Heart left ventricle (tissue), 13 donors: Measurements from ENCODE around the gene KRT222.

ENCODE experiments used
- POLR2A ChIP-seq, 2 donors: fragments of 450-650 bp; IDR thresholded peaks; one replicate each; pipeline ENCODE4 v1.6.1; 2017; ENCODE audit warnings: antibody characterized with exemption in 2 of 2, mild to moderate bottlenecking in 2 of 2, moderate library complexity in 2 of 2
- TF ChIP-seq, protein P1 (sequence below), 12 donors: fragments of 200-600 bp; sonication (generic) in 4 of 12; IDR thresholded peaks; one replicate each; pipeline versions ENCODE4 v1.5.0 to v1.8.0; 2018 to 2022; ENCODE audit warnings: antibody characterized with exemption in 12 of 12, mild to moderate bottlenecking in 5 of 12
- donor health status: ischemic (EF 13 %, LVEDD 7.1; RV severe dilation, severe dysfunction).
- donor health status: DM: no; HTN: yes; CAD: no.
- donor health status: DM: no; HTN: no; CAD: no.
- donor health status: ischemic (EF 25% LVEDD 6.9; RV normal size, moderate dysfunction).
- donor health status: ischemic (EF 25% LVEDD 5.7; RV mildly dilated, moderate dysfunction).
- donor health status: ischemic (EF 35%, LVEDD 5.7; RV mildly dilated, moderate dysfunction).
- donor health status: nonischemic (EF 11% LVEDD 7.7; RV severe dilation, severe dysfunction).
- donor health status: DM: yes; HTN: yes; CAD: no.
- donor health status: PGD.
- donor health status: ischemic (EF 29% LVEDD 5.4; RV normal size, mild dysfunction).
- donor health status: nonischemic (EF 23%, LVEDD 6.1; RV moderate dilation, normal function).

DNA sequence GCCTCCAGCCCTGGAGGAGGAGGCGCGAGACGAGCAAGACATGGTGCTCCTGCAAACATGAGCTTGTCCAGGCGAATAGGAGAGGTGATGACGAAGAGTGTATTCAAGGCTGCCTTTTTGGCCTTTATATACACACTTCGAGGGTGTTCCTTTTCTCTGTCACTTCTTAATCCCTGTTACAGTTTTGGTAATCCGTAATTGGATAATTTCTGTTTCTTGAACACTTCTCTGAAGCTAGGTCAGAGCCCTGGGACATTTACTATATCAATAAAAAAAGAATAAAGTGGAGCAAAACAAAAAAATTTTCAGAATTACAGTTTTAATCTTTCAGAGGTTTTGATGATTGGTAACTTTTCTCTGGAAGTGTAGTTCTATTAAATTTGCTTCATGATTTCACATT lies 38.7 kb upstream of the KRT222 start, which contains the start of gene KRT24:
- TF ChIP-seq POLR2A (IDR thresholded peaks at IDR 0.05), result no peak
- TF ChIP-seq, protein P1, sequence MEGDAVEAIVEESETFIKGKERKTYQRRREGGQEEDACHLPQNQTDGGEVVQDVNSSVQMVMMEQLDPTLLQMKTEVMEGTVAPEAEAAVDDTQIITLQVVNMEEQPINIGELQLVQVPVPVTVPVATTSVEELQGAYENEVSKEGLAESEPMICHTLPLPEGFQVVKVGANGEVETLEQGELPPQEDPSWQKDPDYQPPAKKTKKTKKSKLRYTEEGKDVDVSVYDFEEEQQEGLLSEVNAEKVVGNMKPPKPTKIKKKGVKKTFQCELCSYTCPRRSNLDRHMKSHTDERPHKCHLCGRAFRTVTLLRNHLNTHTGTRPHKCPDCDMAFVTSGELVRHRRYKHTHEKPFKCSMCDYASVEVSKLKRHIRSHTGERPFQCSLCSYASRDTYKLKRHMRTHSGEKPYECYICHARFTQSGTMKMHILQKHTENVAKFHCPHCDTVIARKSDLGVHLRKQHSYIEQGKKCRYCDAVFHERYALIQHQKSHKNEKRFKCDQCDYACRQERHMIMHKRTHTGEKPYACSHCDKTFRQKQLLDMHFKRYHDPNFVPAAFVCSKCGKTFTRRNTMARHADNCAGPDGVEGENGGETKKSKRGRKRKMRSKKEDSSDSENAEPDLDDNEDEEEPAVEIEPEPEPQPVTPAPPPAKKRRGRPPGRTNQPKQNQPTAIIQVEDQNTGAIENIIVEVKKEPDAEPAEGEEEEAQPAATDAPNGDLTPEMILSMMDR (IDR thresholded peaks at IDR 0.05), result no peak
